ENCODE results near the gene BACH2.

GRCh38 chr6:89942601-89943000 lies 354.0 kb downstream of the BACH2 start:
- no peak for TF ChIP-seq CTCF (IDR thresholded peaks at IDR 0.05 in 2 of 3, conservative IDR thresholded peaks at IDR 0.05 in 1 of 3; ENCODE audit: insufficient read depth in 2 of 3, low read depth in 1 of 3, low read length in 3 of 3)
- no peak for TF ChIP-seq SAP30 (IDR thresholded peaks at IDR 0.05; ENCODE audit: borderline replicate concordance, insufficient read depth, low read depth, low read length, poor library complexity, severe bottlenecking)
- no peak for TF ChIP-seq PCBP1 (IDR thresholded peaks at IDR 0.05; ENCODE audit: low read depth, low read length, poor library complexity, severe bottlenecking)
- TF ChIP-seq TCF7L2 (IDR thresholded peaks at IDR 0.05; ENCODE audit: low read depth, low read length): no peak
- no peak for TF ChIP-seq MLX (CRISPR knock-in tag; conservative IDR thresholded peaks at IDR 0.05)
- no peak for TF ChIP-seq NFYB (IDR thresholded peaks at IDR 0.05; ENCODE audit: extremely low read depth, insufficient read length)
- TF ChIP-seq NR0B1 (IDR thresholded peaks at IDR 0.05; ENCODE audit: partially characterized antibody): no peak
- TF ChIP-seq YY1 (IDR thresholded peaks at IDR 0.05; ENCODE audit: borderline replicate concordance in 1 of 3, control insufficient read depth in 1 of 3, extremely low read depth in 1 of 3, insufficient read depth in 3 of 3, insufficient read length in 1 of 3, insufficient replicate concordance in 2 of 3, low read depth in 1 of 3, low read length in 2 of 3): no peak
- TF ChIP-seq CBX5 (IDR thresholded peaks at IDR 0.05; ENCODE audit: borderline replicate concordance, low read depth): no peak
- no peak for TF ChIP-seq NRF1 (conservative IDR thresholded peaks at IDR 0.05 in 1 of 2, IDR thresholded peaks at IDR 0.05 in 1 of 2)
- no peak for TF ChIP-seq PHF8 (IDR thresholded peaks at IDR 0.05; ENCODE audit: borderline replicate concordance, low read length)
- no peak for TF ChIP-seq ZNF3 (CRISPR knock-in tag; IDR thresholded peaks at IDR 0.05)

All from K562 (cell line).